ENCODE measurements around the gene CCDC102A.

DNA sequence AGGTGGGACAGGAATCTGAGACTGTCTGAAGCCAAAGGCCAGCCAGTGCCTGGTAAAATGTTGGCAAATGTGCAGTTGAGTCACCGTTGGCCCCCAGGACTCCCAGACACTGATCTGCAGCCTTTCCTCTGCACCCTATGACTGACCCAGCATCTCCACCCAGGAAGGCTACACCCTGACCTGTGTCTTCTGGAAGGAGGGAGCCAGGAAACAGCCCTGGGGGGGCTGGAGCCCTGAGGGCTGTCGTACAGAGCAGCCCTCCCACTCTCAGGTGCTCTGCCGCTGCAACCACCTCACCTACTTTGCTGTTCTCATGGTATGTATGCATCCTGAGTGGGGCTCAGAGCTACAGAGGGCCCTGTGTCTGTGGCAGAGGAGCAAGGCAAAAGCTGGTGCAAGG lies 30.1 kb upstream of the CCDC102A start:
- TF ChIP-seq, protein P1, sequence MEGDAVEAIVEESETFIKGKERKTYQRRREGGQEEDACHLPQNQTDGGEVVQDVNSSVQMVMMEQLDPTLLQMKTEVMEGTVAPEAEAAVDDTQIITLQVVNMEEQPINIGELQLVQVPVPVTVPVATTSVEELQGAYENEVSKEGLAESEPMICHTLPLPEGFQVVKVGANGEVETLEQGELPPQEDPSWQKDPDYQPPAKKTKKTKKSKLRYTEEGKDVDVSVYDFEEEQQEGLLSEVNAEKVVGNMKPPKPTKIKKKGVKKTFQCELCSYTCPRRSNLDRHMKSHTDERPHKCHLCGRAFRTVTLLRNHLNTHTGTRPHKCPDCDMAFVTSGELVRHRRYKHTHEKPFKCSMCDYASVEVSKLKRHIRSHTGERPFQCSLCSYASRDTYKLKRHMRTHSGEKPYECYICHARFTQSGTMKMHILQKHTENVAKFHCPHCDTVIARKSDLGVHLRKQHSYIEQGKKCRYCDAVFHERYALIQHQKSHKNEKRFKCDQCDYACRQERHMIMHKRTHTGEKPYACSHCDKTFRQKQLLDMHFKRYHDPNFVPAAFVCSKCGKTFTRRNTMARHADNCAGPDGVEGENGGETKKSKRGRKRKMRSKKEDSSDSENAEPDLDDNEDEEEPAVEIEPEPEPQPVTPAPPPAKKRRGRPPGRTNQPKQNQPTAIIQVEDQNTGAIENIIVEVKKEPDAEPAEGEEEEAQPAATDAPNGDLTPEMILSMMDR (IDR thresholded peaks at IDR 0.05): no peak
- TF ChIP-seq POLR2AphosphoS5 (IDR thresholded peaks at IDR 0.05) (no peak), POLR2A (IDR thresholded peaks at IDR 0.05) (no peak), EP300 (IDR thresholded peaks at IDR 0.05) (no peak)

All from upper lobe of left lung (tissue), 4 donors.